ENCODE measurements around the gene TASL. TPM values are rescaled to one million over a fixed set of nuclear protein-coding genes. Genes with fewer than 3 reads are reported as not detected.

Gene TASL
- total and polyA plus RNA-seq, 9 of the 15 experiments (the other 6 are each of a cell fraction or from before 2014, with no cell fraction given): 0.07 to 0.09 TPM; not detected in 7

DNA sequence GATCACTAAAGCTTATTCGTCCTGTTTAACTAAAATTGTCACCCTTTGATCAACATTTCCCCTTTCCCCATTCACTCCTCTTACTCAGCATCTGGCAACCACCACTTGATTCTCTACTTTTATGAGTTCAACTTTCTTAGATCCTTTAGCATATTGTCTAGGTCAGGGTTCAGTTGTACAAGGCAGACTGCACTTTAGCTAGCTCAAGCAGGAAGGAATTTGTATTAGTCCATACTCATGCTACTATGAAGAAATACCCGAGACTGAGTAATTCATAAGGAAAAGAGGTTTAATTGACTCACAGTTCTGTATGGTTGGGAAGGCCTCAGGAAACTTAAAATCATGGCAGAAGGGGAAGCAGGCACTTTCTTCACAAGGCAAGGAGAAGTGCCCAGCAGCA is 44.3 kb downstream of the TASL start:
- H3K9me1 ChIP-seq (ENCODE audit: control insufficient read depth, insufficient read depth, low read length): no peaks in the 10 kb centered on the region
- POLR2A ChIA-PET: no interaction called here
- TF ChIP-seq PRDM10 (IDR thresholded peaks at IDR 0.05; ENCODE audit: partially characterized antibody) (no peak), TCF3 (CRISPR knock-in tag; IDR thresholded peaks at IDR 0.05) (no peak), SMARCE1 (IDR thresholded peaks at IDR 0.05) (no peak), ETS2 (tag; IDR thresholded peaks at IDR 0.05; ENCODE audit: borderline replicate concordance, poor library complexity, severe bottlenecking) (no peak), GATA2 (CRISPR knock-in tag; IDR thresholded peaks at IDR 0.05) (no peak), GTF2A2 (tag; IDR thresholded peaks at IDR 0.05) (no peak), GABPA (tag; conservative IDR thresholded peaks at IDR 0.05; ENCODE audit: low read depth) (no peak), TRIM28 (IDR thresholded peaks at IDR 0.05) (no peak)
- TF ChIP-seq, protein P1, sequence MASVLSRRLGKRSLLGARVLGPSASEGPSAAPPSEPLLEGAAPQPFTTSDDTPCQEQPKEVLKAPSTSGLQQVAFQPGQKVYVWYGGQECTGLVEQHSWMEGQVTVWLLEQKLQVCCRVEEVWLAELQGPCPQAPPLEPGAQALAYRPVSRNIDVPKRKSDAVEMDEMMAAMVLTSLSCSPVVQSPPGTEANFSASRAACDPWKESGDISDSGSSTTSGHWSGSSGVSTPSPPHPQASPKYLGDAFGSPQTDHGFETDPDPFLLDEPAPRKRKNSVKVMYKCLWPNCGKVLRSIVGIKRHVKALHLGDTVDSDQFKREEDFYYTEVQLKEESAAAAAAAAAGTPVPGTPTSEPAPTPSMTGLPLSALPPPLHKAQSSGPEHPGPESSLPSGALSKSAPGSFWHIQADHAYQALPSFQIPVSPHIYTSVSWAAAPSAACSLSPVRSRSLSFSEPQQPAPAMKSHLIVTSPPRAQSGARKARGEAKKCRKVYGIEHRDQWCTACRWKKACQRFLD (CRISPR knock-in tag; IDR thresholded peaks at IDR 0.05): no peak
- TF ChIP-seq, protein P2, sequence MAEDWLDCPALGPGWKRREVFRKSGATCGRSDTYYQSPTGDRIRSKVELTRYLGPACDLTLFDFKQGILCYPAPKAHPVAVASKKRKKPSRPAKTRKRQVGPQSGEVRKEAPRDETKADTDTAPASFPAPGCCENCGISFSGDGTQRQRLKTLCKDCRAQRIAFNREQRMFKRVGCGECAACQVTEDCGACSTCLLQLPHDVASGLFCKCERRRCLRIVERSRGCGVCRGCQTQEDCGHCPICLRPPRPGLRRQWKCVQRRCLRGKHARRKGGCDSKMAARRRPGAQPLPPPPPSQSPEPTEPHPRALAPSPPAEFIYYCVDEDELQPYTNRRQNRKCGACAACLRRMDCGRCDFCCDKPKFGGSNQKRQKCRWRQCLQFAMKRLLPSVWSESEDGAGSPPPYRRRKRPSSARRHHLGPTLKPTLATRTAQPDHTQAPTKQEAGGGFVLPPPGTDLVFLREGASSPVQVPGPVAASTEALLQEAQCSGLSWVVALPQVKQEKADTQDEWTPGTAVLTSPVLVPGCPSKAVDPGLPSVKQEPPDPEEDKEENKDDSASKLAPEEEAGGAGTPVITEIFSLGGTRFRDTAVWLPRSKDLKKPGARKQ (CRISPR knock-in tag; IDR thresholded peaks at IDR 0.05): no peak
- 0% methylated on average over 2 of the region's 2 CpGs for WGBS (ENCODE audit: insufficient coverage, low coverage, missing lambda C conversion rate)
- ATAC-seq (no peak), DNase-seq (ENCODE audit: extremely low read depth in 1 of 4, low spot score in 3 of 4) (no peak), FAIRE-seq (no peak)
- H3K4me2 ChIP-seq (ENCODE audit: insufficient read depth, low read length): no peak overlapping the region
- H3K9me3 ChIP-seq (replicated peaks; ENCODE audit: control insufficient read depth, insufficient read depth, low read depth, low read length): no peaks in the 10 kb centered on the region
- no peak overlapping the region for H3K27ac ChIP-seq (ENCODE audit: extremely low read depth, low read depth, low read length)
- no peaks in the 10 kb centered on the region for H3K4me1 ChIP-seq (replicated peaks in 1 of 2; ENCODE audit: control insufficient read depth in 2 of 2, insufficient read depth in 2 of 2, low read length in 2 of 2)
- H4K20me1 ChIP-seq (replicated peaks; ENCODE audit: control insufficient read depth, insufficient read depth, low read length): no peaks in the 10 kb centered on the region
- CTCF ChIA-PET (ENCODE audit: low intra/inter-chr PET ratio): no interaction called here
- no peaks in the 10 kb centered on the region for H3K27me3 ChIP-seq (ENCODE audit: control insufficient read depth in 2 of 2, insufficient read depth in 2 of 2, low read length in 2 of 2)
- no peak overlapping the region for H3K9ac ChIP-seq (ENCODE audit: insufficient read depth in 1 of 2, low read depth in 2 of 2, low read length in 2 of 2)
- BruUV-seq (replicated peaks): no TSS peak
- intact Hi-C loops (cut with micrococcal nuclease) (no loop called here), in situ Hi-C loops (cut with MboI) (no loop called here)
- no peaks in the 10 kb centered on the region for H3K79me2 ChIP-seq (ENCODE audit: control insufficient read depth, insufficient read depth, low read length)
- no peaks in the 10 kb centered on the region for H3K36me3 ChIP-seq (ENCODE audit: control insufficient read depth, insufficient read depth, low read length)
- no peak overlapping the region for H3K4me3 ChIP-seq
- no peak overlapping the region for H2AFZ ChIP-seq (ENCODE audit: low read depth, low read length)

Measured in K562 (cell line).